Smooth muscle cell (in vitro differentiated cells): ENCODE results near the gene GALK2. TPM values are rescaled to one million over a fixed set of nuclear protein-coding genes. Genes with fewer than 3 reads are reported as not detected.

Experiments used
- DNase-seq: peaks from one replicate; lab custom pipeline; 2025; ENCODE audit not compliant: unreplicated experiment; lab: John Stamatoyannopoulos, UW
- H2AFZ ChIP-seq: fragments of 200-600 bp; sonication (generic); 2 replicates; pipeline ENCODE4 v1.6.0; 2016; ENCODE audit warnings: antibody characterized with exemption, low read depth, mild to moderate bottlenecking
- H3F3A ChIP-seq: fragments of 200-600 bp; sonication (generic); 2 replicates; pipeline ENCODE4 v1.6.0; 2017; ENCODE audit warnings: antibody characterized with exemption, low read depth
- H3K27ac ChIP-seq: fragments of 200-600 bp; sonication (generic); 2 replicates; pipeline ENCODE4 v1.5.1; 2016; ENCODE audit warnings: low read depth, mild to moderate bottlenecking
- H3K27me3 ChIP-seq: fragments of 200-600 bp; sonication (generic); 2 replicates; pipeline ENCODE4 v1.6.1; 2016; ENCODE audit warnings: low read depth, mild to moderate bottlenecking
- H3K36me3 ChIP-seq: fragments of 200-600 bp; sonication (generic); 2 replicates; pipeline ENCODE4 v1.5.1; 2016; ENCODE audit warnings: low read depth
- H3K4me1 ChIP-seq: fragments of 200-600 bp; sonication (generic); 2 replicates; pipeline ENCODE4 v1.5.1; 2016; ENCODE audit warnings: low read depth
- H3K4me2 ChIP-seq: fragments of 200-600 bp; sonication (generic); 2 replicates; pipeline ENCODE4 v1.6.0; 2016; ENCODE audit warnings: mild to moderate bottlenecking
- H3K4me3 ChIP-seq: fragments of 200-600 bp; sonication (generic); 2 replicates; pipeline ENCODE4 v1.5.1; 2016; ENCODE audit warnings: mild to moderate bottlenecking
- H3K79me2 ChIP-seq: fragments of 200-600 bp; sonication (generic); 2 replicates; pipeline ENCODE4 v1.6.0; 2016; ENCODE audit warnings: low read depth, mild to moderate bottlenecking
- H3K9ac ChIP-seq: fragments of 200-600 bp; sonication (generic); 2 replicates; pipeline ENCODE4 v1.6.0; 2016; ENCODE audit warnings: low read depth
- H3K9me3 ChIP-seq: fragments of 200-600 bp; sonication (generic); replicated peaks from 2 replicates; pipeline ENCODE4 v1.5.1; 2016; ENCODE audit warnings: low read depth
- H4K20me1 ChIP-seq: fragments of 200-600 bp; sonication (generic); 2 replicates; pipeline ENCODE4 v1.6.0; 2016; ENCODE audit warnings: low read depth
- WGBS: methylation state at CpG from one replicate; pipeline ENCODE4 v1.1.7; 2016; ENCODE audit warnings: low lambda C conversion rate; 5-methylcytosine and 5-hydroxymethylcytosine counted together
- polyA plus RNA-seq: library from polyadenylated mRNA; unstranded; fragments of >200 nt; fragmentation: Nextera tagmentation; extraction: Ambion mirVana; gene quantifications from 2 replicates; pipeline ENCODE4 v1.2.1, GENCODE V29; 2016
- total RNA-seq: library from RNA; depleted of rRNA; stranded (reverse); fragments of >200 nt; gene quantifications from 2 replicates; pipeline ENCODE4 v1.2.3, GENCODE V29; 2014
- TF ChIP-seq, protein P1 (sequence below): fragments of 200-600 bp; sonication (generic); IDR thresholded peaks from 2 replicates; pipeline ENCODE4 v1.5.1; 2017; ENCODE audit warnings: borderline replicate concordance, mild to moderate bottlenecking, antibody characterized with exemption; ENCODE audit not compliant: insufficient read depth, poor library complexity, severe bottlenecking

GALK2 gene
- total and polyA plus RNA-seq, 2 experiments from 2014 or later, result 24.4 to 33.4 TPM

GRCh38 chr15:49313650-49314049, 143.6 kb downstream of the GALK2 start:
- 88% methylated on average over 1 of the region's 1 CpG for WGBS
- Histone ChIP-seq H3K4me3 (no peak overlapping the region), H4K20me1 (peaks cover 16% of the 10 kb centered on the region), H3K4me2 (no peak overlapping the region), H3K9me3 (no peaks in the 10 kb centered on the region), H3F3A (no peaks in the 10 kb centered on the region), H3K27ac (no peak overlapping the region), H3K4me1 (peaks cover 12% of the 10 kb centered on the region), H2AFZ (no peak overlapping the region), H3K27me3 (no peaks in the 10 kb centered on the region), H3K79me2 (peaks cover 3% of the 10 kb centered on the region), H3K9ac (no peak overlapping the region), H3K36me3 (no peaks in the 10 kb centered on the region)
- TF ChIP-seq, protein P1, sequence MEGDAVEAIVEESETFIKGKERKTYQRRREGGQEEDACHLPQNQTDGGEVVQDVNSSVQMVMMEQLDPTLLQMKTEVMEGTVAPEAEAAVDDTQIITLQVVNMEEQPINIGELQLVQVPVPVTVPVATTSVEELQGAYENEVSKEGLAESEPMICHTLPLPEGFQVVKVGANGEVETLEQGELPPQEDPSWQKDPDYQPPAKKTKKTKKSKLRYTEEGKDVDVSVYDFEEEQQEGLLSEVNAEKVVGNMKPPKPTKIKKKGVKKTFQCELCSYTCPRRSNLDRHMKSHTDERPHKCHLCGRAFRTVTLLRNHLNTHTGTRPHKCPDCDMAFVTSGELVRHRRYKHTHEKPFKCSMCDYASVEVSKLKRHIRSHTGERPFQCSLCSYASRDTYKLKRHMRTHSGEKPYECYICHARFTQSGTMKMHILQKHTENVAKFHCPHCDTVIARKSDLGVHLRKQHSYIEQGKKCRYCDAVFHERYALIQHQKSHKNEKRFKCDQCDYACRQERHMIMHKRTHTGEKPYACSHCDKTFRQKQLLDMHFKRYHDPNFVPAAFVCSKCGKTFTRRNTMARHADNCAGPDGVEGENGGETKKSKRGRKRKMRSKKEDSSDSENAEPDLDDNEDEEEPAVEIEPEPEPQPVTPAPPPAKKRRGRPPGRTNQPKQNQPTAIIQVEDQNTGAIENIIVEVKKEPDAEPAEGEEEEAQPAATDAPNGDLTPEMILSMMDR, result no peak
- DNase-seq, result no peak

DNA sequence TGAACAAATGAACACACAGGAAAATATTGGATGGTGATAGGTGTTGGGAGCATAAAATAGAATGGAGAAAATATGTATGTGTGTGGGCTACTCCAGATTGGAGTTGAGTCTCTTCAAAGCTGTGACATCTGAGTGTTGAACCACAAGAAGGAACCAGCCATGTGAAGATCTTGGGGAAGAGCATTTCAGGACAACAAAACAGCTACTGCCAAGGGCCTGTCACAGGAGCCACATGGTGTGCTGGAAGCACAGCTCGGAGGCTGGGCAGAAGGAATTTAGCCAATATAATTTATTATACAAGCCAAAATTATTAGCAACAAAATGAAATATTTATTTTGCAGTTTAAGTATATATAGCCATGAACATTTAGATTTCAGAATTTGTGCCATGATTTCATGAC, 144.7 kb downstream of the GALK2 start:
- Histone ChIP-seq H3K9me3 (no peaks in the 10 kb centered on the region), H3K4me3 (no peak overlapping the region), H3K79me2 (peaks cover 3% of the 10 kb centered on the region), H3K27me3 (no peaks in the 10 kb centered on the region), H3F3A (no peaks in the 10 kb centered on the region), H2AFZ (no peak overlapping the region), H3K36me3 (no peaks in the 10 kb centered on the region), H4K20me1 (peaks cover 16% of the 10 kb centered on the region), H3K4me1 (peaks cover 12% of the 10 kb centered on the region), H3K9ac (no peak overlapping the region), H3K4me2 (no peak overlapping the region), H3K27ac (no peak overlapping the region)
- TF ChIP-seq, protein P1, result no peak
- DNase-seq, result no peak
- 100% methylated on average over 1 of the region's 1 CpG for WGBS

DNA sequence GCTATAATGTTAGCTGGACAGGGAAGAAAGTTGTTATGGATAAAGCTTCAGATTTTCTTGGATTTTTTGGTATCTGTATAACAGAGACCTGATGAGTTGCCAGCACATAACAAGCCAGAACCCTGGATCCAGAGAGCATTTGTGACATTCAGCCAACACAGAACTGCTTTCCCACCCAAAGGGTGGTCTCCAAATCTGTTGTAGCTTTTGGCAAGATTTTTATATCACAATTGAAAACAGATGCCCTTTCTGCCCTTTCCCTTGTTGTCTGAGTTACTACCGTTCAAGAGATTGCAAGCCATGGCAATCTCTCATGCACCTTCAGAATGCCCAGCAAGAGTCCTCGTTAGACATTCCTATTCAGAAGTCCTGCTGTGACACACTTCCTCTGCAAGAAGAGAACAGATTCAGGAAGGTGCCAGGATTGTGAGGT, 145.4 kb downstream of the GALK2 start:
- Histone ChIP-seq H3F3A (no peaks in the 10 kb centered on the region), H3K27ac (no peak overlapping the region), H3K79me2 (peaks cover 3% of the 10 kb centered on the region), H3K4me3 (no peak overlapping the region), H3K27me3 (no peaks in the 10 kb centered on the region), H3K4me1 (peaks cover 12% of the 10 kb centered on the region), H2AFZ (no peak overlapping the region), H3K36me3 (no peaks in the 10 kb centered on the region), H3K9ac (no peak overlapping the region), H3K9me3 (no peaks in the 10 kb centered on the region), H4K20me1 (peaks cover 13% of the 10 kb centered on the region), H3K4me2 (no peak overlapping the region)
- DNase-seq, result no peak
- 31% methylated on average over 2 of the region's 2 CpGs for WGBS
- TF ChIP-seq, protein P1, result no peak

GRCh38 chr15:49320351-49320750, 150.3 kb downstream of the GALK2 start:
- H2AFZ ChIP-seq, result no peak overlapping the region
- H3K79me2 ChIP-seq, result peaks cover 3% of the 10 kb centered on the region
- no peak for DNase-seq
- no peaks in the 10 kb centered on the region for H3K9me3 ChIP-seq
- H3K27me3 ChIP-seq, result no peaks in the 10 kb centered on the region
- H3K4me1 ChIP-seq, result peaks cover 6% of the 10 kb centered on the region
- H3K36me3 ChIP-seq, result peaks cover 3% of the 10 kb centered on the region
- H3K9ac ChIP-seq, result no peak overlapping the region
- WGBS, result 92% methylated on average over 1 of the region's 1 CpG
- no peaks in the 10 kb centered on the region for H4K20me1 ChIP-seq
- TF ChIP-seq, protein P1, result no peak
- H3F3A ChIP-seq, result no peaks in the 10 kb centered on the region
- H3K27ac ChIP-seq, result no peak overlapping the region
- H3K4me3 ChIP-seq, result no peak overlapping the region
- no peak overlapping the region for H3K4me2 ChIP-seq
